Iris pigment epithelial cell (primary cell): Measurements from ENCODE around the gene IL1RAP.

Source experiments
- DNase-seq: peaks from one replicate; pipeline ENCODE4 v3.0.0-alpha.2; 2011; ENCODE audit warnings: low read depth

IL1RAP gene

DNA sequence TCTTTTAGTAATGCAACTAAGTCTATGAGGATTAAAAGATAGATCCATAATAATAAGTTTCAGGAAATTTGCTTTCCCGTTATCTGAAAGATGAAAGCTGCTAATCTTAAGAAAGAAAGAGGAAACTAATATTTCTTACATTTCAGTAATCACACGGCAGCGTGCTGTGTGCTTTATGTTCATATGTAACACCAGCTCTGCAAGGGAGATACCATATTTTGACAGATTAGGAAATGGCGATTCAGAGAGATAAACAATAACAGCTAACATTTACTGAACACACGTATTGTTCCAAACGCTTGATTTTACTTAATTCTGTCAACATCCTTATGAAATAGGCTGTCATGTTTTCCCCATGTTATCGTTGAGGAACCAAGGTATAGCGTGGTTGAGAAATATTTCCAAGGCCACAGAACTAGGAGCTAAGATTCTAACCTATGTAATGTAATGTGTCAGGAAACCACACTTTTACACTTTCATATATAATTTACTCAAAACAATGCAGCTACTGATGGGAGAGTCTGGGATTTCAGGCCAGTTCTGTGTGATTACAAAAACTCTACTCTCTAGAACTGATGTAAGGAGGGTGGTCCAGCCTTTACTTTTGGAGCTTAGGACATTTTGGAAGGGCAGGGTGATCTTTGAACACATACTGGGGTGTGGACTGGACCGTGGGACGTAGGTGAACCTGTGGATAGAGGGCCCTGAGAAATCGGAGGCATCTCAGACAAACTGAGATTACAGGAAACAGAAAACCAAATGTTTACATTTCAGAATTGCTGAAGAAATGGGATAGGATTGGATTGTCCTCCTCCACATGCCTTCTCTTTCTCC is 100.6 kb downstream of the IL1RAP start:
- DNase-seq: peak; percentile 26

DNA sequence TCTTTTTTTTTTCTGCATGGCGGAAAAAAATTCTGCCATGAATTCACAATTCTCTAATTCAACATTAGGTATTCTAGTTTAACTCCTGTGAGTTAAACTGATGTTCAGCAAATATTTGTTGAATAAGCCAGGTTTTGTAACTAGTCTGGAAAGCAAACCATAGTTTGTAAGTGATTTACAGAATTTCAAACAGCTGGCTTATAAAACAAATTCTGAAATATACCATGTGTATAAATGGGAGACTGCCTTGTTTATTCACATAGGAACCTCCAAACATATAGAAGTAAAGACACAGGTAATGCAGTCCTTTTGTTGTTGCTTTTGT is 101.1 kb downstream of the IL1RAP start:
- no peak for DNase-seq

DNA sequence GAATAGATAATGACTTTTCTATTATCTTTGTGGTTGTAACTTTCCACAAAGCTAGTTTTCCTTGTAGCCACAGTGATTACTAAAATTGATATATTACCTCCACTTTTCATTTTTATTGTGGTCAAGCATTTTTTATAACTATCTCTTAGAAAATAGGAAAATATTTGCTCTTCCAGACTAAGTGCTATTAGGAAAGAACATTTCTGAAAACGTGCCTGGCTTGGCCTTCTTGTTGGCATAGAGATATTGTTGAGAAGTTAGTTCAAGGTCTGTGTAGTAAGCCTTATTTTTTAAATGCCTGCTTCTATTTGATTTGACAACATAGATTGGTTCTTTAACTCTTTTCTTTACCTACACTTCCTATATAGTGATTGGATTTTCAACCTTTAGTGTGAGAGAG is 101.7 kb downstream of the IL1RAP start:
- no peak for DNase-seq

GRCh38 chr3:190616637-190617036 is 102.8 kb downstream of the IL1RAP start:
- DNase-seq: no peak

GRCh38 chr3:190617185-190617584 is 103.3 kb downstream of the IL1RAP start:
- DNase-seq: no peak

GRCh38 chr3:190618330-190619030 is 104.6 kb downstream of the IL1RAP start:
- DNase-seq: no peak

DNA sequence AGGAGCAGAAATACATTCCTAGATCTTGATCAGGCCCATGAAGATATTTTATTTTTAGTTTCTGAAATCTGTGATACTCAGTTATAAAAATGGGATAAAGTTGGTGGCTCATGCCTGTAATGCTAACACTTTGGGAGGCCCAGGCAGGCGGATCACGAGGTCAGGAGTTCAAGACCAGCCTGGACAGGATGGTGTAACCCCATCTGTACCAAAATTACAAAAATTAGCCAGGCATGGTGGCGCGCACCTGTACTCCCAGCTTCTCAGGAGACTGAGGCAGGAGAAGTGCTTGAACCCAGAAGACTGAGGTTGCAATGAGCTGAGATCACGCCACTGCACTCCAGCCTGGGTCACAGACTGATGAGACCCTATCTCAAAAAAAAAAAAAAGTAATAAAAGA is 105.5 kb downstream of the IL1RAP start:
- DNase-seq: no peak

- DNase-seq: peak; percentile 15
Observed at GRCh38 chr3:190619761-190620160, 105.9 kb downstream of the IL1RAP start.

- no peak for DNase-seq
Observed at GRCh38 chr3:190620886-190621608, 107.2 kb downstream of the IL1RAP start.

GRCh38 chr3:190621927-190622326 is 108.0 kb downstream of the IL1RAP start:
- peak; percentile 54 for DNase-seq

- no peak for DNase-seq
Observed at GRCh38 chr3:190624282-190624681, 110.4 kb downstream of the IL1RAP start.

DNA sequence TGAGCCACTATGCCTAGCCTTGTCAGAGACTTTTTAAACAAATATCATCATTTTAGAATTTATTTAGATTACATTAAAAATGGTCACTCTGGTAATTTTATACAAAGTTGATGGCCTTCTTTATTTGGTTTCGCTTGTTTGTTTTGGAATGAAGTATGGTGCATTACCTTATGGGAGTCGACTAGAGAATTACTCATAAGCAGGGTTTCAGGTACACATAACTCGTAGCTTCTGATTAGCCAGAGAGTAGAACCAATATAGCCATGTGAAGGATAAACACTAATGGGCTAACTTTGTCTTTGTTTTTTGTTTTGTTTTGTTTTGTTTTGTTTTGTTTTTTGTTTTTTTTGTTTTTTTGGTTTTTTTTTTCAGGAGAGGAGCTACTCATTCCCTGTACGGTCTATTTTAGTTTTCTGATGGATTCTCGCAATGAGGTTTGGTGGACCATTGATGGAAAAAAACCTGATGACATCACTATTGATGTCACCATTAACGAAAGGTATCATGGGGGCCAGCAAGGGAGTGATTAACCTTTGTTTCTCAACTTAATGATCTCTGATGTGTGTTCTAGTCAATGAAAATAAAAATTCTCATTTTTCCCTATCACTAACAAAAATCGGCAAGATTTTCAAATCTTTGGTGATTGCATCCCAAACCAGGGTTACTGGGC is 113.2 kb downstream of the IL1RAP start:
- DNase-seq: no peak

GRCh38 chr3:190629088-190629487 is 115.2 kb downstream of the IL1RAP start:
- no peak for DNase-seq

- DNase-seq: no peak
Observed at GRCh38 chr3:190631295-190631694, 117.4 kb downstream of the IL1RAP start.

GRCh38 chr3:190641564-190641963 is 127.7 kb downstream of the IL1RAP start:
- DNase-seq: no peak

GRCh38 chr3:190642016-190642415 is 128.1 kb downstream of the IL1RAP start:
- no peak for DNase-seq

- no peak for DNase-seq
Observed at GRCh38 chr3:190644035-190644434, 130.2 kb downstream of the IL1RAP start.

- DNase-seq: peak; percentile 11
Observed at GRCh38 chr3:190644766-190645165, 130.9 kb downstream of the IL1RAP start.

- no peak for DNase-seq
Observed at GRCh38 chr3:190645932-190646460, 132.1 kb downstream of the IL1RAP start.

- DNase-seq: no peak
Observed at GRCh38 chr3:190646996-190647395, 133.1 kb downstream of the IL1RAP start.

GRCh38 chr3:190655933-190656332 is 142.0 kb downstream of the IL1RAP start:
- no peak for DNase-seq

- DNase-seq: no peak
Observed at GRCh38 chr3:190658106-190658505, 144.2 kb downstream of the IL1RAP start.
